GM12873 (cell line): ENCODE measurements around the gene RIPOR3.

Experiments
- TF ChIP-seq, protein P1 (sequence below): IDR thresholded peaks from 2 replicates; pipeline ENCODE4 v1.5.1; 2012; ENCODE audit warnings: low read depth, mild to moderate bottlenecking, moderate library complexity, low read length, control low read depth; ENCODE audit not compliant: insufficient read depth; ENCODE audit errors: missing control alignments

Gene RIPOR3

DNA sequence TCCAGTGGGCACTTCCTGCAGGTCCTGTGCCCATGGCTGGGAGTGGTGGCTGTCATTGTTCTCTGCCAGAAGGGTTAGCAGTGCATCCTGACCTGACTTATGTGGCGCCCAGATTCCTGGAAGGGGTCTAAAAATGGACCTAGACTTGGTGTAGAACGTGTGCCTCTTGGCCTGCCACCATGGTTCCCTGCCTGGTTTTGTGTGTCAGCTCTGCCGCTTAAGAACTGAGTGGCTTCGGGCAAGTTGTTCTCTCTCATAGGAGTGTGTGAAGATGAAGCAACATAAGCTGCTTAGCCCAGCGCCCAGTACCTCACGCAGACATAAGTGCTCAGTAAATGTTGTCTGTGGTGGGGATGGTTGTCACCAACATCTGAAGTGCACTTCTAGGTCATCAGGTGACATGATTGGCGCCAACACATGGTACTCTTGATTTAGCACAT is 129.1 kb downstream of the RIPOR3 start:
- TF ChIP-seq, protein P1, sequence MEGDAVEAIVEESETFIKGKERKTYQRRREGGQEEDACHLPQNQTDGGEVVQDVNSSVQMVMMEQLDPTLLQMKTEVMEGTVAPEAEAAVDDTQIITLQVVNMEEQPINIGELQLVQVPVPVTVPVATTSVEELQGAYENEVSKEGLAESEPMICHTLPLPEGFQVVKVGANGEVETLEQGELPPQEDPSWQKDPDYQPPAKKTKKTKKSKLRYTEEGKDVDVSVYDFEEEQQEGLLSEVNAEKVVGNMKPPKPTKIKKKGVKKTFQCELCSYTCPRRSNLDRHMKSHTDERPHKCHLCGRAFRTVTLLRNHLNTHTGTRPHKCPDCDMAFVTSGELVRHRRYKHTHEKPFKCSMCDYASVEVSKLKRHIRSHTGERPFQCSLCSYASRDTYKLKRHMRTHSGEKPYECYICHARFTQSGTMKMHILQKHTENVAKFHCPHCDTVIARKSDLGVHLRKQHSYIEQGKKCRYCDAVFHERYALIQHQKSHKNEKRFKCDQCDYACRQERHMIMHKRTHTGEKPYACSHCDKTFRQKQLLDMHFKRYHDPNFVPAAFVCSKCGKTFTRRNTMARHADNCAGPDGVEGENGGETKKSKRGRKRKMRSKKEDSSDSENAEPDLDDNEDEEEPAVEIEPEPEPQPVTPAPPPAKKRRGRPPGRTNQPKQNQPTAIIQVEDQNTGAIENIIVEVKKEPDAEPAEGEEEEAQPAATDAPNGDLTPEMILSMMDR, result no peak

DNA sequence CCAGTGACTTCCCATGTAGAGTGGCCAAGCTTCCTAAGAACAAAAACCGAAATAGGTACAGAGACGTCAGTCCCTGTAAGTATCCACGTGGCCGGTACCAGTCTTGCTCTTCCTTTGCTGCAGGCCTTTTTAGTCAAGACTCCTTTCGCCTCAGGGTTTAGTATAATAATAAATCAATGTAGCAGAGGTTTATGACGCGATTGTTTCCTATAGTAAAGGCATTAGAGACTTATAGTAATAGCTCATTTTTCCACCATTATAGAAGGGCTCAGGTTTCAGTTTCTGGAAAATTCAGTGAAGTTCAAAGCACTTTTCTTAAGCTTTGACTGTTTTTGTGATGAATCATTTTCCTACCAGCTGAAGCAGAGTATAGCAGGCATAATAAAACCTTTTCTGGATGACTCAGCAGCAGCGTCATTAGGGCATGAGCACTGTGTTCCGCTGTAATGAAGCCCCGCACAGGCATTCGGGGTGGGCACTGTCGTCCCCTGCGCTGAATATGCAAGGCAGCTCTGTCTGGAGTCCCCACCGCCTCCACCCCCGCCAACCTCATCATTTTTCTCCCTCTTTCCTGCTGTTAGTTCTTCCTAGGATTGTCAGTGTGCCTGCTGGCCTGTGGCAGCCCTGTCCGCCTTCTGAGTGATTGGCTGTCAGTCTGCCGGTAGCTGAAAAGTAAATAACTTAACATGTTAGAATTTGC is 129.8 kb downstream of the RIPOR3 start:
- TF ChIP-seq, protein P1, result no peak

DNA sequence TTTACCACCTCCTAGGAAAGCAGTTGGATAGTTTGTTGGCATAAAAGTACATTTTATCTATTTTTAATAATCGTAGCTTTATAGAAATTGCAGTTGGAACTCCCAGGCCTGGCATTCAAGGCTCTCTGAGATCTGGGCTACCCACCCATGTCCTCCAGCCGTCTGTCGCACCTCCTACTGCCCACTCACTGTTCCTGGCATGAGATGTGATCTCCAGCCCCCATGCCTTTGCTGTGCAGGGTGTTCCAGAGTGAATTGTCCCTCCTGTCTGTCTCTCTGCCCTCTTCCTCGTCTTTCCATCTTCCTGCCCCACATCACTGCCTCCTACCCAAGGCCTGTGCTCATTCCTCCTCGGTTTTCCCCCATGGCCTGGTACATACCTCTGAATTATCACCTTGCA is 130.5 kb downstream of the RIPOR3 start:
- TF ChIP-seq, protein P1, result no peak

DNA sequence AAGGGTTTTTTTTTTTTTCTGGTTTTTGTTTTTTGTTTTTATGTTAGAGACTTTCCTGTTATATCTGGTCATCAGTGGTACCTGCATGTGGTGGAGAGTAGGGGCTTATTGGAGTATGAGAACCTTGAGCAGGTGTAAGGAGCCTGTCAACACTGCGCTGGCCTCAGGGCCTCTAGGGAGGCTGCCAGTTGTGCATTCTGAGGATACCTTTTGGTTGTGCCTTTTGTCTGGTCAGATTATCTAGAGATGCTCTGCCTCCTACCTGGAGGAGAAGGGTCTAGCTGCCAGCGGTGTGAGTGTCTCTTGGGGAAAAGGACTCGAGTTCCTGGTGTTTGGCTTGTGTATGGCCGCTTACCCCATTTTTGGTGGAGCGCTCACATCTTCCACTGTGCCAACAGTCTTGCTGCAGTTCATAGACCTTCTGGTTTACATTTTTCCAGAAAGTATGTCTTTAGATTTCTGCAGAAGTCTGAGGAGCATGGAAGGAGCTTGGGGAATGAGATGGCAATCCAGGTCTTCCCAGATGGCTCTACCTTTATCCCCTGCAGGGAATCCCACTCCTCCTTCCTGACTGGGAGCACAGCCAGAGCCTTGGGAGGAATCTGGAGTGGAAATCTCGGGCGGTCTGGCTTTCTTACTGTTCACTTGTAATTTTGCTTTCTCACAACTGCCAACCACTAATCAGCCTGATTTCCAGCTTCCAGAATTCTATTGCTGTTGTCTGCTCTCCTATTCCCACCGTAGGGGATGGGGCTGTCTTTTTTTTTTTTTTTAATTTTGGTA is 131.3 kb downstream of the RIPOR3 start:
- TF ChIP-seq, protein P1, result no peak

DNA sequence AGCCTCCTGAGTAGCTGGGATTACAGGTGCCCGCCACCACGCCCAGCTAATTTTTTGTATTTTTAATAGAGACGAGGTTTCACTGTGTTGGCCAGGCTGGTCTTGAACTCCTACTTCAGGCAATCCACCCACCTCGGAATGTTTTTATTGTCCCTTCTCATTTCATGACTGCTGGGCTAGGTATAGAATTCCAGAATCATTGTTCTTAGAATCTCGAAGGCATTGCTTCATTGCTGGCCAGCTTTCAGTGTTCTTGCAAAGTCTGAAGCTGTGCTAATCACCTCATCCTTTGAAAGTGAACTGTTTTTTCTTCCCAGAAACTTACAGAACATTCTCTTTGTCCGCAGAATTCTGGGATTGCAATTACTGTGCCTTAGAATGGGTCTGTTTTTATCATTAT is 132.2 kb downstream of the RIPOR3 start:
- TF ChIP-seq, protein P1, result no peak

DNA sequence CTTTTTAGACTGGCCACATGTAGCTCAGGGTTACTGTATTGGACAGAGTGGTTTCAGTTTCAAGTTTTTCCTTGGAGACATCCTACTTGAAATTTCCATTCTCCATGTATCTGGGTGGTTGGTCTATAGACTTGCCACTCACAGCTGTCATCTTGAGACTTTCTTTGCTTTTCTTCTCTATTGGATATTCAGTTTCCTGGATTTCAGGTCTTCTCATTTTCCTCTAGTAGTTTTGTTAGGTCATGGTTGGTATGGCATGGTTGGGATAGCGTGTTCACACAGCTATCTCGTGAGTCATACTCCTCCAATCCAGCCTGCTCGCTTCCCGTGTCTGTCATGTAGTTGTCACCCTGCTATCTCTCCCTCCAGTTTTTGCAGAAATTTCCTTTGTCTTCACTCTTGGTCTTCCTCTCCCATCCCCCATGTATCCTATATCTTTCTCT is 132.8 kb downstream of the RIPOR3 start:
- TF ChIP-seq, protein P1, result no peak

DNA sequence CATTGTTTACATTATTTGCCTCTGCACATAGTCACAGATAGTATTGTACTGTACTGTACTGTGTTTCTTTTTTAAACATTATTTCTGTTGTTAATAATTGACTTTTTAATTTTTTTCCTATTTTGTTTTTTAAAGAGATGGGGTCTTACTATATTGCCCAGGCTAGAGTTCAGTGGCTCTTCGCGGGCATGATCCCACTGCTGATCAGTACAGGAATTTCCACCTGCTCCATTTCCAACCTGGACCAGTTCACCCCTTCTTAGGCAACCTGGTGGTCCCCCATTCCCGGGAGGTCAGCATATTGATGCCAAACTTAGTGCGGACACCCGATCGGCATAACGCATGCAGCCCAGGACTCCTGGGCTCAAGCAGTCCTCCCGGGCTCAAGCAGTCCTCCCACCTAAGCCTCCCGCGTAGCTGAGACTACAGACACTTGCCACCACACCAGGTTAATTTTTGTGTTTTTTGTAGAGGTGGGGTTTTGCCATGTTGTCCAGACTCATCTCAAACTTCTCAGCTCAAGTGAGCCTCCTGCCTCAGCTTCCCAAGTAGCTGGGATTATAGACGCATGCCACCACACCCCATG is 133.7 kb downstream of the RIPOR3 start:
- TF ChIP-seq, protein P1, result no peak
